Breast epithelium (tissue), 3 donors: Measurements from ENCODE around the gene SLC22A17.

Experiments
- CTCF ChIP-seq, 3 donors: fragments of 450-650 bp; IDR thresholded peaks; one replicate each; pipeline ENCODE4 v1.5.1; 2016 to 2017; ENCODE audit warnings: antibody characterized with exemption in 3 of 3, mild to moderate bottlenecking in 3 of 3, moderate library complexity in 3 of 3
- POLR2A ChIP-seq: fragments of 450-650 bp; IDR thresholded peaks from one replicate; pipeline ENCODE4 v1.6.1; 2016; ENCODE audit warnings: antibody characterized with exemption, mild to moderate bottlenecking, moderate library complexity
- POLR2AphosphoS5 ChIP-seq, 3 donors: sonication (generic); formaldehyde crosslinking; IDR thresholded peaks; one replicate each; pipeline ENCODE4 v1.6.1; 2017; ENCODE audit warnings: antibody characterized with exemption in 3 of 3

- TF ChIP-seq CTCF (IDR thresholded peaks at IDR 0.05): no peak
- TF ChIP-seq POLR2A: no peak
- no peak for TF ChIP-seq POLR2AphosphoS5 (IDR thresholded peaks at IDR 0.05)
Observed at GRCh38 chr14:23308721-23309445, 43.8 kb downstream of the SLC22A17 start.
